Stimulated activated CD8-positive, alpha-beta memory T cell treated with anti-CD3 and anti-CD28 coated beads, Interleukin-4, amount 100 ng/mL, for 24 hours (primary cell): ENCODE data around the gene RNF214.

ENCODE experiments used
- DNase-seq: peaks from one replicate; pipeline ENCODE4 v3.0.0-alpha.2; 2020; ENCODE audit warnings: low read depth

Gene RNF214

DNA sequence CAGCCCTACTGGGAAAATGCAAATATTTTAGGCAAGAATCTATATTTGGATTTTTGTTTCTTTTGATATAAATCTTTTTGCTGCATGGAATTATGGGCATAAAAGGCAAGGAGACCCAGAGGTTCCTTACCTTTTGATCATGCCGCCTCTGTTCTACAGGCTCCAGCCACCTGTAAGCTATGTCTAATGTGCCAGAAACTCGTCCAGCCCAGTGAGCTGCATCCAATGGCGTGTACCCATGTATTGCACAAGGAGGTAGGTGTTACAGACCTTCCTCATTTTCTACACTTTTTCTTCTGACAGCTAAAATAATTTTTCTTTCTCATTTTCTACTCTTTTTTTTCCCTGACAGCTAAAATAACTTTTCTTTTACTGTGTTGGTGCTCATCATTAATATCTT, 50.5 kb downstream of the RNF214 start:
- DNase-seq, result no peak

DNA sequence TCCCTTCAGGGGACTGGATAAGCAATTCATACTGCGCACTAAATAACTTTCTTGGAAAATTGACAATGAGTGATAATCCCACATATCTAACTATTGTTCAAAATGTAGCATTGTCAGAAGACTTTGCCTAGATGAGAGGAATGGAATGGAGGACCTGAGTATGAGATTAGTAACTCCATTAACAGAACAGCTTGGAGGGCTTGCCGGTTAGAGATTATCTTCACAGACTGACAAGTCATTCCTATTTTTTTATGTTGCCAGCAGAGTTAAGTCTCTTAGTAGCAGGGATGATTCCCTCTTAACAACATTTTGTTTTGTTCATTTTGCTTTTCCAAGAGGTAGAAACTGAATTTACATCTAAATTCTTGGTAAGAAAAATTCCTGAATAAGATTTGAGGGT, 51.6 kb downstream of the RNF214 start:
- no peak for DNase-seq

DNA sequence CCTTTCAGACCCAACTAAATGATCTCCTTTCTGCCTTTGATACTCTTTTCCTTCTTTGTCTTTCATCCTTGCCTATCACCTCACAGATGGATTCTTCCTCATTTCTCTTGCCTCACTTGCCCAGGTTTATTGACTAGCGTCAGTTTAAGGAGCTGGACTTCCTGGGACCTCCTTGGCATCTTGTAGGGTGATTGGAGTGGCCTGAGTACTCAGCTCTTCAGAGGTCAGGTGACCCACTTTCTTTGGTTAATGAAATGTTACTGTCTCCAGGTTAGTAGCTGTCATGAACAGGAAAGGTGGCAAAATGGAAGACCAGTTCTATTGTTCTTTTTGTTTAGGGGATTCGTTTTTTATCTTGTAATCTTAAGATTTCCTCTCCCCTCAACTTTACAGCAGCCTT, 54.1 kb downstream of the RNF214 start:
- no peak for DNase-seq

DNA sequence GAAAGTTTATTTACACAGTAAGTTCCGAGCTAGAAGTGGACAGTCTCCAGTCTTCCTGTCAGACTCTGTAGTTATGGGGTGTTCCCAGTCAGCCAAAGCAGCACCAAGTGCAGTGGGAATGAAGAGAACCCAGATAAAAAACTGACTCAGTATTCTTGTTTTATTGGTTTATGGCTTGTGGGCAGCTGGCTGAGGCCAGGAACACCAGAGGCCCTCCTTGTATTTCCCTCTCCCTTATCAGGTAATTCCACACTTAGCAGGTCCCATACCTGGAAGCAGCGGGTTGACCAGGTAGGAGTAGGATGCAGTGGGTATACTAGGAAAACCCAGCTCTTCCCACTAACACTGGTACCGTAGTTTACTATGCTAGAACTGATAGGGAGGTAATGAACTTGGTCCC, 55.2 kb downstream of the RNF214 start:
- DNase-seq, result no peak

DNA sequence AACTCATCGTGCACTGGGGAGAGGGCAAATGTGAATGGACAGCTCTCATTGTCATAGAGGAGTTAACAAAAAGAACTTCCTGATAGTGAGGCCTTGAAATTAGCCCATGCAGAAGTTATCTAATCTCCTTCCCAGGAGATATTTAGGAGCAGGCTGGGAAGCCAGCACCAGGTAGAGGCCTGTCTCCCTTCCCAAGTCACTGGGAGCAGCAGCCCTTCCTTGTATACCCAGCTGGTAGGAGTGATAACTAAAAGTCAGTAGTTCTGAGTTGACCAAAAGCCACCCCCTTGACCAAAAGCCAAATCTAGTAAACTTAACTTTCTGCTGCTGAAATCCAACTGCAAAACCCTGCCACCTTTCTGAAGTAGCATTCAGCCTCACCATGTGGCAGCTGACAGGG, 57.3 kb downstream of the RNF214 start:
- no peak for DNase-seq

DNA sequence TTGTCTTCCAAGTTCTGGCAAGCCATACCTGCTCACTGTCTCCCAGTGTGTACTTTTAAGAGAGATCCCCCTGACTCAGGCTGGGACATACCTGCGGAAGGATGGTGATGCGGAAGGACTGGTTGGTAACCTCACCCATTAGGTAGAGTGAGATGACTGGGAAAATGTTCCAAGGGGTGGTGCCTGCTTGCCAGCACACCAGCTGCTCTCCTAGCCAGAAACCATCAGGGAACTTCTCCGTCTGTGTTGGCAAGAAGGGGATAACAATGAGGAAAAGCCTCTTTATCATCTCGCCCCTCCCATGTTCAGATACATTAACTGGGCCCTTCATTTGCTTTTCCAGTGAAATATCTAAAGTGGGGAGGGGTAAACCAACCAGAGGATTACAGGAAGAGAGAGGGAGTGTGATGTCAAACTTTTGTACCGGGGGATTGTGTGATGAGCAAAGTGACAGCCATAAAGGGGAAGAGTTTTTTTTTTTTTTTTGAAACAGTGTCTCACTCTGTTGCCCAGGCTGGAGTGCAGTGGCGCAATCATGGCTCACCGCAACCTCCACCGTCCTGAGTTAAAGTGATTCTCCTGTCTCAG, 58.4 kb downstream of the RNF214 start, which contains the start of gene BACE1-AS:
BACE1-AS (plus strand) TSS at position 538 of the 588 bp plus-strand sequence.
- no peak for DNase-seq

DNA sequence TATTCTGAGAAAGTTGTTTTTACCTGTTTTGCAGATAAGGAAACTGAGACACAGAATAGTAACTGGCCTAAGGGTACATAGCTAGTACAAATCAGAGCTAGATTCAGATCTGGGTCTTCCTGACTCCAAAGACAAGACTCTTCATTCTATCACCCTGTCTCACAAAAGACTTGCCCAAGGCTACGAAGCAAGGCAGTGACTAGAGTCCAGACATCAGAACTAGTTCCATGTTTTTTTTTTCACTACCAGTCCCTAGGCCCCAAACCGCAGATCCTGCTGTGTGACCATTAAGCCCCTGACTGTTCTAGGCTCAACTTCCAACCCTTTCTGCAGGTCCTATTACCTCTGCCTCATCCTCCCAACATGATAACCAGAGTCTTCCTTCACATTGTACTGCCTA, 60.1 kb downstream of the RNF214 start:
- no peak for DNase-seq

DNA sequence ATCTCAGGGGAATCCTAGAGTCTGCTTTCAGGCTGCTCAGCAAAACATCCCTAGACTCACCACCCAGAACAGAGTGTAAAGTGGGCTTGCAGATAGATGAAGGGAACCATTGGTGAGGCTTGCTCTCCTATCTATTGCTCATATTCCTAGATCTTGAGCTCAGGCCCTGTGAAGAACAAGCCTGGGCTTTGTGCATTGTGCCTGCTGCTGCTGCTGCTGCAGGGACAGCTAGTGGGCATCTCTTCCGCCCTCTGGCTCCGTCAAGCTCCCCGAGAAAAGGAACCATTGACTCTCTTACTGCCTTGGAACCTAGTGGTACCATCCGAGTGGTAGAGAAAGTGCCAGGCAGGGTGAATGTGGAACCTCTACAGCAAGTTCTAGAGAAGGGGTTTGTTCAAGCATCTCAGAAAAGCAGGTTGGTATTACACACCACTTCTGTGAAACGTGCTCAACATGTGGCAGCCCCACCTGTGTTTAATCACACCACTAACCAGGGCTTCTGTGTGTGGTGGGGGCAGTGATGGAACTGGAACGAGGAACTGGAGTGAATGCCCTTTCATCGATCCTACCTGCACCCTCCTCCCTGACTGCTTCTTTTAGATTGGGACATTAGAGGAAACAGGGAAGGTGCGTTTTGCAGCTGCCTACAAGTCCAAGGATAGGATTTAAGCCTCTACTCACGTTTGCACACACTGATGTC, 63.1 kb downstream of the RNF214 start:
- no peak for DNase-seq

DNA sequence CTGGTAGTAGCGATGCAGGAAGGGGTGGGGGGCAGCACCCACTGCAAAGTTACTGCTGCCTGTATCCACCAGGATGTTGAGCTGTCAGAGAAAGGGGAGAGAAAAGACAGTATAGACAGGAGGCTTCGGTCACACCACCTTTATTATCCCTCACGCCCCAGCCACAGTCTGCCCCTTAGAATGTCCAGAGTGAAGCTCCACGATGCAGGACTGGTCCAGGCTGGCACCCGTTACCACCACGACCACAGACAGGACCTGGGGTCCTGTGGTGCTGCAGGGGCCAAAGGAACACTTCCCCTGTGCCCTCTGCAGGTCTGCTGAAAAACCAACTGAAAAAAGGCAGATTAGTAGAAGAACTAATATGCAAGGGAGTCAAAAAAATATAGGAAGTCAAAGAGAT, 64.4 kb downstream of the RNF214 start:
- DNase-seq, result no peak

DNA sequence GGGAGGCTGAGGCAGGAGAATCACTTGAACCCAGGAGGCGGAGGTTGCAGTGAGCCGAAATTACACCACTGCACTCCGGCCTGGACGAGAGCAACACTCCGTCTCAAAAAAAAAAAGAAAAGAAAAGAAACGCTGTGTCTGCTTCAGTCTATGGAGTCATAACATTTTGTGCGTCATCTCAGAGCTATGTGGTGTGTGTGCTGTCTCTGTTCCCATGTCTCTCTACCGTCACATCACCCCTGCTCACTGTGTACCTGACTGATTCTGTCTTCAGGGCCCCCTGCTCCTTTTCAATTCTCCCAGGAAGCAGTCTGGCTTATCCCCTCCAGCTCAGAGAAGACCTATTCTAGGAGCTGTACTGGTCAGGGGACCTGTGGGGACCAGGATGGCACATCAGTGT, 65.7 kb downstream of the RNF214 start:
- no peak for DNase-seq

DNA sequence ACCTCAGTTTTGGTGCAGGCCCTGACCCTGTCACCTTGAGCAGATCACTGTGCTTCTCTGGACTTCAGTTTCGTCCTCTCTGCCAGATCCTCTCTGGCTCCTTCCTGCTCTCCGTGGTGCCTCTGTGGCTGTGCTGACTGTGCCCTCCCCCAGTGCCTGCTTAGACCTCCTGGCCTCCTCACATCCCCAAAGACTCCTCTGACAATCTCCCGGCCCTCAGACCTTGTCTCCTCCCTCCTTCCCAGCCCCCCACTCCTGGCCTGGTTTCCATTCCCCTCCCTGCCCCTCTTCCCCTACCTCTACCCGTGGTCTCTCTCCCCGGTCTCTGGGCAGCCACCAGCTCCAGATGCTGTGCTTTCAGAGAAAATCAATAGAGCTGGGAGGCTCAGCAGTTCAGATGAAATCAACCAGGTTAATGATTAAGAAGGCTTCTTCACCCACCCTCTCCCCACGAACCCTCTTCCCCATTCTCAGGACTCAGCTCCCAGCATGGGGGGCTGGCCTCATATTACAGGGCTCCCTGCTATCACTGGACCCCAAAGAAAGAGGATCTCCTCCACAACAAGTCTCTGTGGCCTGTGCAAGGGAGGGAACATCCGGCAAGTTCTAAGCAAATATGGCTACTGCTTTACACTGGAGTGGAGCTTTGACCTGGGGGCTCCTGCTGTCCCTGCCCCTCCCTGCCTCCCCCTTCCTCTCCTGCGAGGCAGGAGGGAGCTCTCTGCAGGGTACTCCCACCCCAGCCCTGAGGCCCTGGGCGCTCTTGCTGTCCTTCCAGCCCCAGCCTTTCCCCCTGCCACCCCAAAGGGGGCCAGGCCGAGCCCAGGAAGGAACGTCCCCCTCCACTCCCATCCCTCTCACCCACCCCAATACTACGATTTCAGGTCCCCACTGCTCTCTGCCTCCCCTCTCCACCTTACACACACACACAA, 67.1 kb downstream of the RNF214 start:
- no peak for DNase-seq

DNA sequence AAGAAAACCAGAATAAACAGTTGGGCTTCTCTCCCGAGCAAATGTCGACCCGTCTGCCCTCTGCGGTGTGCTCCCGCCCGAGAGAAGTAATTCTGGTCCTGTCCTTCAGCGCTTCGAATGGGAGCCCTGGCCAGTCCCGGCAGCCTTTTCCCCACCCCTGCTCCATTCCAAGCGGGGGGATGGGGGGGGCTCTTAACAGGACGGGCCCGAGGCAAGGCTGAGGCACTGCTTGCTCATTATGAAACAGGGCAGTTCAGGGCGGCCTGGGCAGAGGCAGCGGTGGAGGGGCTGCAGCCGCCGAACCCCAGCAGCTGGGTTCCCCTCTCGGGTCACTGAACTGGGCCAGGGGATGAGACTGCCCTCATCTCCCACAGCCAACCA, 67.8 kb downstream of the RNF214 start:
- DNase-seq, result no peak

DNA sequence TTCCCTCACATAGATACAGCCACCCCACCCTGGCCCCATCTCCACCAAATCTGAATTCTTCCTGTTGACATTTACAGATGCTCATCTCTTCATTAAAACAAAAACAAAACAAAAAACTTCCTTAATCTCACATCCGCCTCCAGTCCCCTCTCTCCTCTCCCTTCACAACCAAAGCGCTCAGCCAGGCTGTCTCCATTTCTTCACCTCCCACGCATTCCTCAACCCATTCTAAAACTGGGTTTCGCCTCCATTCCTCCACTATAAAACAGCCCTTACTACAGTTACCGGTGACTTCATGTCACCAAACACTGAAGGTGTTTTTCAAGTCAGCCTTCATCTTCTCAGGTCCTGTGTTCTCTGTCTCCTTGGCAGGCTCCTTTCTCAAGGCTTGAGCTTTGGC, 68.3 kb downstream of the RNF214 start:
- no peak for DNase-seq

DNA sequence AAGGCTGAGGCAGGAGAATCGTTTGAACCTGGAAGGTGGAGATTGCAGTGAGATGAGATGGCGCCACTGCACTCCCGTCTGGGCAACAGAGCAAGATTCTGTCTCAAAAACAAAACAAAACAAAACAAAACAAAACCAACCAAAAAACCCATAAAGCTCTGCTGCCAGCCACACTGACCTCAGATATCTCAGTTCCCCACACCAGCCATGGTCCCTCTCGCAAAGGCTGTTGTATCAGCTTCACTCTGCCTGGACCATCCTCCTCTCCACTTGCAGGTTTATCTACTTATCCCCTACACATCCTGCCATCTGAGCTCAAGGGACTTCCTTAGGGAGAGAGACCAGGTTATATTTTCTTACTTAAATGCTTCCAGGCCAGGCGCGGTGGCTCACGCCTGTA, 69.8 kb downstream of the RNF214 start:
- DNase-seq, result no peak

DNA sequence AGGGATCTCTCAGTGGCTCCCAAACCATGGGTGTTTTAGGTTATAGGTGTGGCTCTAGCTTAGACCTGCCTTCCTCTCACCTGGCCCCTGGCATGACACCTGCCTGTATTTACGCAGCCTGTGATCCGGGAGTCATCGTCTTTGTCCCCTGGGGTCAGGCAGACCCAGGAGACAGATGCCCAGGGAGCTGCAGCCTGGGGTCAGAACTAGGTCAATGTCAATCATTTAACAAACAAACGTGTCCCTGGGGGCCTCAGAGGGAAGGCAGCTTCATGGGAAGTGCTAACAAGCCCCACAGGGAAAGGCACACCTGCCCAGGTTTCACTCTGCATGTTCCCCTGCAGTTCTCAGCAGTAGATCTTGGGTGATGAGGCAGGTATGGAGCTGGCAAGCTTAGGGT, 70.6 kb downstream of the RNF214 start:
- no peak for DNase-seq

DNA sequence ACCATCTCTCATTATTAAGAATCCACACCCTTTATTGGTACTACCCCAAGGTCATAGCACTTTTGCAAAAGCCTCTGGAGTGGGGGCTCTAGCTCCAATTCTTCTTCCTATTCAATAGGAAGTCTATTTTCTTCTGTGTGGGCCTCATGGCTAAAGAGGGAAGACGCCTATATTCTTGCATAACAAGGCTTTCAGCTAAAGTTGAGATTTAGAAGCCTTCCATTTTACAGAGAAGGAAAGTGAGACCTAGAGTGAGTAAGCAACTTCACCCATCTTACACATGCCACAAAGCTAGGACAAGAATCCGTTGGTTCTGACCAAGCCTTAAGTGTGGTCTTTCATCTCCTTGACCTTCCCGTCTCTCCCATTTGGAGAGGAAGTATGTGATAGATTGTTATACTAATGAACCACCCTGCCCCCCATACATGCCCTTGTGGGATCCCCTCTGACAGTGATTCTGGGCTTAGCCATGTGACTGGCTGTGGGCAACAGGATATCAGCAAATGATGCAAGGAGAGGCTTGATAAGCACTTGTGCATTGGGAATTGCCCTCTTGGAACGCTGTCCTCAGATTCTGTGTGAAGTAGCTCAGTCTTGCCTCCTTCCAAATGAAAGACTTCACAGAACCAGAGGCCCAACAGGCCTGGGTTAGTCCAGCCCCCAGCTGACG, 71.3 kb downstream of the RNF214 start:
- no peak for DNase-seq

DNA sequence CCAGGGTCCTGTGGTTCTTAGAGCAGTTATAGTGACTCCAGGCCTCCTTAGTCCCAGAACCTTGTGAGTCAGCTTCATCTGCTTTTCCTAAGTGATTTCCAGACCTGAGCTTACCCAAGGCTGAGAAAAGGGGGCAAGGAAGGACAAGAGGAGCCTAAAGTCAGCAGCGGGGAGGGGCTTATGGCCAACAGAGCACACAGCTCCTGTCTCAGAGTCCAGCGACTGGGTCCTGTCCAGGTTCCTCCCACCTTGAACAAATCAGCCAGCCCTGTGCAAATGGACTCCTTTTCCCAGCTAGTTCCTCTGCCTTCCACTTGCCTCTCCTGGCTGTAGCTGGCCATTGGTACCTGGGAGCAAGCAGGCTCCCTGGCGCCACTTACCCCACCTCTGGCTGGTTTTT, 72.7 kb downstream of the RNF214 start:
- no peak for DNase-seq

DNA sequence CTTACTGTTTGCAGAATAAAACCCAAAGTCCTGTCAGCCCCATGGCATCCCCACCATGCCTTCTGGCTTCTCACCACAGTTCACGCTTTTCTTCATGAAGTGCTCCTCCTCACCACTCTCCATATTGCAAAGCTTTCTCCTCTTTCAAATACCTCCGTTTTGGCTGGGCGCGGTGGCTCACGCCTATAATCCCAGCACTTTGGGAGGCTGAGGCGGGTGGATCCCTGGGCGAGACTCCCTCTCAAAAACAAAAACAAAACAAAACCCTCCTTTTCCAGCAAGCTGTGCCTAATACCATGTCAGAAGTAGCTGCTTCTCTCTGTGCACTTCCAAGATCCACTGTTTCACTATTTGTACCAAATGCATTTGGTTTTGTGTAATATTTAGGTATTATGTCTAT, 76.8 kb downstream of the RNF214 start:
- no peak for DNase-seq

DNA sequence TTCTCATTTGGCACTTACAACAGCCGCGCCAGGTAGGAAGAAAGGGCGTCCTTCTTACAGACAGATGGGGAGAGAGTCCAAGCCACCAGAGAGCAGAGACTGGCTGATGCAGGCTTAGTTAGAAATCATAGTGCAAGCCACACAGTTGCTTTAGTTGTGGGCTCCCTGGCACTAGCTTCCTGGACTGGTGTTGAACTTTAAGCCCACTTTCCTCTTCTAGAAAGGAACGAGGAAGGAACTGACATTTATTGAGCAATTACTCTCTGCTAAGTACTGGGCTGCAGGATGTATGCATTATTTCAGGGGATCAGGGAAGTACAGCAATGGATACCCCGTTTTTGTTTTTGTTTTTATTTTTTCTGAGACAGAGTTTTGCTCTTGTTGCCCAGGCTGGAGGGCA, 80.6 kb downstream of the RNF214 start:
- DNase-seq, result no peak

DNA sequence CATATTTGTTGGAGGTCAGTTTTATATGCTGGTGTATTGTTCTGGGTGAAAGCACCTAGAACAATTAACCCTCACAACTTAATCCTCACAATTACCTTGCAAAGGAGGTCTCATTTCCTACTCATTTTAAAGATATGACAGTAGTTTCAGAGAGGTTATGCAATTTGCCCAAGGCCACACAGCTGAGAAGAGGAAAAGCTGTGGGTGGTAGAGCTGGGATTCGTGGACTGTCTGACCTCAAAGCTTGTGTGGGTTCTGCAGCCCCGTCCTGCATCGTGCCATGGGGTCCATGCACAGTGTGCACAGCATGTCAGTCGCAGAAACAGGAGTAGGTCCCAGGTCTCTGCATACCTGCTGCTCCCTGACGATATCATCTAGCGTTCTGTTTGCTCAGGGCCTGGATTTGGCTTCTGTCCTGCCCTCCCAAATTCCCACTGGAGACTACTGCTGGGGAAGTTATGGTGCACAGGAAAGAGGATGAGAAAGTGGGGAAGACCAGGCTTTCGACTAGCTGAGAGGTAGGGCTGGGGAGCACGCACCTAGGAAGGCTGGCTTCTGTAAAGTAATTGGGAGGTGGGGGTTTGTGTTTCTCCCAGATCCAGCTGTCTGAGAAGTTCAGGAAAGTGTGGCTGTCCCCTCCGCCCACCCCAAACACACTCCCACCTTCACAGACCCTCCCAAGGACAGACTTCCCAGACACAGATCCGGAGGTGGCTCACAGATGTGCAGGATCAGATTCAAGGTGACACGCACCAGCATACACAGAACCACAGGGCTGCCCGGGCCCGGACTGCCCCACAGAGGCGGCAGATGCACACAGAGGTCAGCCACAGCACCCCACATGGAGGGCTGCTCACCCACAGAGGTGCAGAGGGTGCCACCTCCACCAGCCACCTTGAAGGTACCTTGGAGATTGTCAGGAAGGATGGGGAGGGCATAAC, 81.6 kb downstream of the RNF214 start:
- DNase-seq, result no peak

DNA sequence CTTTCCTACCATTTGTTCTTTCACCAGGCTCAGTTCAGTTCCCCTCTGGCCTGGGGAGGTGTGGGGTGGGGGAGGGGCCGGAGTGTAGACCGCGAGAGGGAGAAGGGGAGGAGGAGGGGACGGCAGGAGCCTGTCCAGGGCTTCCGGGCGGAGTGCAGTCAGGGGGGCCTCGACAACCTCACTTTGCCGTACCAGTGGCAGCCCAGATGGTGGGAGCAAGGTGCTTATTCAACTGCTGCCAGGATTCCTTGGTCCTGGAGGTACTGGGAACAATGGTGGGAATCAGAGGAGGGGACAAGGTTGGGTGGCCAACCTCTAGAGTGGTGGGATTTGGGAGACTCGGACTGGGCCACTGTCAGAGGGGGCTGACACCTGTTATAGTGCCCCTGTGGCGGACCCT, 82.4 kb downstream of the RNF214 start:
- no peak for DNase-seq
